Measurements from ENCODE around the gene LIMA1.
"Not testable (repeated sequence)": the region's sequence is repeated elsewhere in the genome, so short reads cannot be mapped to it uniquely, and the experiment has no call there.

LIMA1 gene

GRCh38 chr12:50283229-50283923 is at the start of gene LIMA1:
TSS of gene LIMA1 (minus strand) at chr12:50283520. CDS start at chr12:50248751, 34,769 bp downstream.
- DNase-seq: peak; percentile 96

GRCh38 chr12:50331745-50332144 is 48.4 kb upstream of the LIMA1 start:
- DNase-seq: no peak

- not testable (repeated sequence) for DNase-seq
Measured at GRCh38 chr12:50328664-50329063, 45.3 kb upstream of the LIMA1 start.

- no peak for DNase-seq
Measured at GRCh38 chr12:50326590-50327284, 43.4 kb upstream of the LIMA1 start.

GRCh38 chr12:50325890-50326391 is 42.6 kb upstream of the LIMA1 start:
- no peak for DNase-seq

- DNase-seq: not testable (repeated sequence)
Measured at GRCh38 chr12:50324770-50325169, 41.5 kb upstream of the LIMA1 start.

- DNase-seq: not testable (repeated sequence)
Measured at GRCh38 chr12:50324077-50324476, 40.8 kb upstream of the LIMA1 start.

- DNase-seq: no peak
Measured at GRCh38 chr12:50322206-50322605, 38.9 kb upstream of the LIMA1 start.

GRCh38 chr12:50317203-50317602 is 33.9 kb upstream of the LIMA1 start:
- no peak for DNase-seq

- no peak for DNase-seq
Measured at GRCh38 chr12:50315803-50316202, 32.5 kb upstream of the LIMA1 start.

GRCh38 chr12:50314636-50315312 is 31.5 kb upstream of the LIMA1 start:
- no peak for DNase-seq

GRCh38 chr12:50313971-50314370 is 30.7 kb upstream of the LIMA1 start:
- DNase-seq: not testable (repeated sequence)

- no peak for DNase-seq
Measured at GRCh38 chr12:50313256-50313931, 30.1 kb upstream of the LIMA1 start.

GRCh38 chr12:50311858-50312609 is 28.7 kb upstream of the LIMA1 start:
- DNase-seq: not testable (repeated sequence)

- no peak for DNase-seq
Measured at GRCh38 chr12:50309950-50310349, 26.6 kb upstream of the LIMA1 start.

- DNase-seq: no peak
Measured at GRCh38 chr12:50302686-50303085, 19.4 kb upstream of the LIMA1 start.

GRCh38 chr12:50297996-50298395 is 14.7 kb upstream of the LIMA1 start:
- DNase-seq: no peak

- no peak for DNase-seq
Measured at GRCh38 chr12:50297027-50297426, 13.7 kb upstream of the LIMA1 start.

GRCh38 chr12:50296554-50296953 is 13.2 kb upstream of the LIMA1 start:
- DNase-seq: no peak

GRCh38 chr12:50291377-50291776 is 8.1 kb upstream of the LIMA1 start:
- DNase-seq: no peak

GRCh38 chr12:50290692-50291091 is 7.4 kb upstream of the LIMA1 start:
- not testable (repeated sequence) for DNase-seq

GRCh38 chr12:50287271-50287670 is 4.0 kb upstream of the LIMA1 start:
- DNase-seq: no peak

All from CD4-positive, alpha-beta T cell treated with Interleukin-17A for 4 hours (primary cell).